Mononuclear cell (primary cell): ENCODE results near the gene SRRM3. TPM values are rescaled to one million over a fixed set of nuclear protein-coding genes. Genes with fewer than 3 reads are reported as not detected.
"Not testable (repeated sequence)": the region's sequence is repeated elsewhere in the genome, so short reads cannot be mapped to it uniquely, and the experiment has no call there.

ENCODE experiments used
- H3K27me3 ChIP-seq: 2 replicates; pipeline ENCODE4 v1.6.0; 2011; ENCODE audit warnings: low read length, control low read depth; ENCODE audit not compliant: insufficient read depth
- H3K4me1 ChIP-seq: 2 replicates; pipeline ENCODE4 v1.5.1; 2011; ENCODE audit warnings: mild to moderate bottlenecking, low read length, control low read depth; ENCODE audit not compliant: insufficient read depth
- H3K4me3 ChIP-seq: 2 replicates; pipeline ENCODE4 v1.5.1; 2011; ENCODE audit warnings: mild to moderate bottlenecking, low read length, moderate library complexity
- H3K9me3 ChIP-seq: 2 replicates; pipeline ENCODE4 v1.5.1; 2011; ENCODE audit warnings: low read depth, mild to moderate bottlenecking, control low read depth, low read length
- total RNA-seq: library from RNA; depleted of rRNA; stranded (reverse); fragments of >200 nt; gene quantifications from one replicate; pipeline ENCODE4 v1.2.3, GENCODE V29; 2012

SRRM3 gene
- total RNA-seq, 1 donor, result not detected

DNA sequence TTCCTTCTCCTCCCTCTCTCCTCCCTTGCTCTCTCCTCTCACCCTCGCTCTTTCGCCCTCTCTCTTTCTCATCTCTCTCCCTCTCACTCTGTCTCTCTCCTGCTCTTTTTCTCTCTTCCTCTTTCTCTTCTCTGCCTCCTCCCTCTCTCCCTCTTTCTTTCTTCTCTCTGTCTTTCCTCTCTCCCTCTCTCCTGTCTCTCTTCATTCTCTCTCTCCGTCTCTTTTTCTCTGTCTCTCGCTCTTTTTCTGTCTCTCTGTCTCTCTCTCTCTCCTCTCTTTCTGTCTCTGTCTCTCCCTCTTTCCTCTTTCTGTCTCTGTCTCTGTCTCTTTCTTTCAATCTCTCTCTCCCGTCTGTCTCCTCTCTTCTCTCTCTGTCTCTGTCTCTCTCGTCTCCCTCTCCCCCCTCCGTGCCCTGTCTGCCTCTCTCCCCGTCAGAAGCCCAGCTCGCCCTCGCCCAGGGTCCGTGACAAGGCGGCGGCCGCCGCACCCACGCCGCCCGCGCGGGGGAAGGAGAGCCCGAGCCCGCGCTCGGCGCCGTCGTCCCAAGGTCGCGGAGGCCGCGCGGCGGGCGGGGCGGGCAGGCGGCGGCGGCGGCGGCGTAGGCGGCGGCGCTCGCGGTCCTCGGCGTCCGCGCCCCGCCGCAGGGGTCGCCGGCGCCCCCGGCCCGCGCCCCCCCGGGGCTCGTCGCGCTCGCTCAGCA lies 79.5 kb downstream of the SRRM3 start:
- Histone ChIP-seq H3K4me3 (no peak overlapping the region), H3K4me1 (peaks cover 14% of the 10 kb centered on the region), H3K9me3 (no peaks in the 10 kb centered on the region), H3K27me3 (peaks cover 31% of the 10 kb centered on the region)

DNA sequence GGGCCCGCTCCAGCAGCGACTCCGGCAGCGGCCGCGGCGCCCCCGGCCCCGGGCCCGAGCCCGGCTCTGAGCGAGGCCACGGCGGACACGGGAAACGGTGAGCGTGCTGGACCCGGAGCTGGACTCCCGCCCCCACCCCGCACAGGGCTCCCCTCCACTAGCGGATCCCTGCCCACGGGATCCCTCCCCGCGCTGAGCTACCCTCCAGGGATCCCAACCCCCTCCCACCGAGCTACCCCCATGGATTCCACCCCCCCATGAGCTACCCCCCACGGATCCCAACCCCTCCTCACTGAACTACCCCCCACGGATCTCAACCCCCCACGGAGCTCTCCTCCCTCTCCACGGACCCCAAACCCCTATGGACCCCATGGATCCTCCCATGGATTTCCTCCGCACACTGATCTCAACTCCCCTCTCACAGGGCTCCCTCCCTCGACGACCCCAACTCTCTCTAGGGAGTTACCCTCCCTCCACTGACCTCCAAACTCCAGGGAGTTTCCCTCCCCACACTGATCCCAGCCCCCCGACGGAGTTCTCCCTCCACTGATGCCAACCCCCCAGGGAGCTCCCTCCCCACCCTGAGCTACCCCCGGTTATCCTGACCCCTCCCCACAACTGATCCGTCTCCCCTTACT lies 80.1 kb downstream of the SRRM3 start:
- no peak overlapping the region for H3K4me3 ChIP-seq
- H3K4me1 ChIP-seq, result peaks cover 14% of the 10 kb centered on the region
- H3K27me3 ChIP-seq, result peaks cover 31% of the 10 kb centered on the region
- H3K9me3 ChIP-seq, result no peaks in the 10 kb centered on the region

DNA sequence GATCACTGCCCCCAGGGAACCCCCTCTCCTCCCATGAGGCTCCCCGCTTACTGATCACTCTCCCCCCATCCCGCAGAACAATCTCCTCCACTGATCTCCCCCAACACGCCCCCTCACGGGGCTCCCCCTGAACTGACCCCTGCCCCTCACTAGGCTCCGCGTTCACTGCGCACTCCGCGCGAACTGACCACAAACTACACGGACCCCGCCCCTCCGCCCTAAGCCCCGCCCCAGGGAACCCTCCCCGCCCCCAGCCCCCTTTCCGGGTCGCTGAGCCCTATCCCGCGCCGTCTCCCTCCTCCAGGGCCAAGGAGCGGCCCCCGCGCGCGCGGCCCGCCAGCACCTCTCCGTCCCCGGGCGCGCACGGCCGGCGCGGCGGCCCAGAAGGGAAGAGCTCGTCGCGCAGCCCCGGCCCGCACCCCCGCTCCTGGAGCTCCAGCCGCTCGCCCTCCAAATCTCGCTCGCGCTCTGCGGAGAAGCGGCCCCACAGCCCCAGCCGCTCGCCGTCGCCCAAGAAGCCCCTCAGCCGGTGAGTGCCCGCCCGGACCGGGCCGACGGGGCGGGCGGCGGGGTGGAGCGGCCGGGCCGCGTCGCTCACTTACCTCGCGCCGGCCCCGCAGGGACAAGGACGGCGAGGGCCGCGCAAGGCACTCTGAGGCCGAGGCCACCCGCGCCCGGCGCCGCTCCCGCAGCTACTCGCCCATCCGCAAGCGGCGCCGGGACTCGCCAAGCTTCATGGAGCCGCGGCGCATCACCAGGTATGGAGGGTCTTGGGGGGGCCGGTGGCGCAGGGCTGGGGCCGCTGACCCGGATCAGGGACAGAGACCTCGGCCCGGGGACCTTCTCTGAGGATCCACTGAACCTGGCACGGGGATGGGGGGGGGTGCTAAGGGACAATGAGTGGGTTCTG lies 80.9 kb downstream of the SRRM3 start:
- Histone ChIP-seq H3K4me1 (peaks cover 14% of the 10 kb centered on the region), H3K4me3 (no peak overlapping the region), H3K27me3 (peaks cover 31% of the 10 kb centered on the region), H3K9me3 (no peaks in the 10 kb centered on the region)

DNA sequence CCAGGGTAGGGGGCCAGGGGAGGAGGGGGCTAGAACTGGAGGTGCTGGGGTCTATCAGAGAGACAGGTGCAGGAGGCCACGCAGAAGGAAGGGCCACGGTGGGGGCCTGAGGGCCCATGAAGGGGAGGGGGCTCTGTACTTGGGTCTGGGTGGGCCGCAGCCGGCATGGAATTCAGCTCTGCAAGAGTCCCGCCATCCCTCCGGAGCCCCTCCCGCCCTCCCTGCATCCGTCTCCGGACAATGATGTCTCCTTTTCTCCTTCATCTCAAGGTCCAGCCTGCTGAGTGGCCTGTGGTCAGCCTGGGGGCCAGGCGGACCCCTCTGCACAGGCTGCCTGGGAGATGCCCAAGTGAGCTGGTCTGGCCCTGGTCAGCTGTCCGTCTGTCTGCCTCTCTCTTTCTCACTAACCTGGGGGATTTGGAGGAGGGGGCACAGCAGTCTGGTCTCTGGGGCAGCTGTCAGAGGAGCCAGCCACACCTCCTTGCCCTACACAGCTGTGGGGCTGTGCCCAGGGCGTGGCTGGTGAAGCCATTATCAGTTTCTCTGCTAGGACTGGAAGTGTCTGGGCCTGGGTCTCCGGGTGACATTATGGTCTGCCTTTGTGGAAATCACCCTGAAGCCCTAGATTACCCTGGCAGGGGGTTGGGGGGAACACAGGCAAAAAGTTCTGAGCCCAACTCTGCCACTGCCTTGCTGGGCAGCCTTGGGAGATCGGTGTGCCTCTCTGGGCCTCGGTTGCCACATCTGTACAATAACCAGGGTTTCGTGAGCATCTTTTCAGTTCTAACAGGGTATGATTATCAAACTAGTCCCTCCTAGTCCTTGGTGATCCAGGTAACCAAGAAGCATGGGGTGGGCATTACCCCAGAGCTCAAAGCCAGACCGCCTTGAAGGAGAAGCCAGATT lies 81.8 kb downstream of the SRRM3 start:
- Histone ChIP-seq H3K27me3 (peaks cover 31% of the 10 kb centered on the region), H3K4me3 (no peak overlapping the region), H3K9me3 (no peaks in the 10 kb centered on the region), H3K4me1 (peaks cover 14% of the 10 kb centered on the region)

DNA sequence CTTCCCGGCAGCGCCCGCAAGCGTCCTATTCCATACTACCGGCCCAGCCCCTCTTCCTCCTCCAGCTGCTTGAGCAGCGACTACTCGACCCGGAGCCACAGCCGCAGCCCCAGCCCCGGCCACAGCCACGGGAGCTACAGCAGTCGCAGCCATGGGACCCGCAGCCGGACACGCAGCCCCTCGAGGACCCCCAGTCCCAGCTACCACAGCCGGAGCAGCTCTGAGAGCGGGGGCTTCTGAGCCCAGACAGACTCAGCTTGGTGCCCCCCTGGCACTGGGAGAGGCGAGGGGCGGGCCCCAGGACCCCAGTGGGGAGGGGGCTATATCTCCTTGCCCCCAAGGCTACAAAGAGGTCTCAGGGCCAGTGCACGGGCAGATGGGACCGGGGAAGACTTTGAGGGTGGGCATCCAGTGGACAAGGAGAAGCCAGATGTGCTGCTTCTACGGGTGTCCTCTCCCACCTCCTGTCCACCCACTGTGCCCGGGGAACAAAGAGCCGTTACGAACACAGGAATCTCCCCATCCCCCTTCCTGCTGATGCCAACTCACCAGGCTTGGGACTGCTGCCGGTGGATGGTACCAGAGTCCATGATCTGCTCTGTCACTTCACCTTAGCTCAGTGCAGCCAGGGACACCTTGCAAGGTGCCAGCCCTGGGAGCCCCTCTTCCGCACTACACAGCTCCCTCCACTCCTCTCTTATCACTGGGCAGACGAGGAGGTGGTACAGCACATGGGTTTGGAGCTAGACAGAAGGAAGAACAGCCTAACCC lies 84.1 kb downstream of the SRRM3 start:
- H3K9me3 ChIP-seq, result no peaks in the 10 kb centered on the region
- peaks cover 14% of the 10 kb centered on the region for H3K4me1 ChIP-seq
- no peak overlapping the region for H3K4me3 ChIP-seq
- peaks cover 19% of the 10 kb centered on the region for H3K27me3 ChIP-seq

DNA sequence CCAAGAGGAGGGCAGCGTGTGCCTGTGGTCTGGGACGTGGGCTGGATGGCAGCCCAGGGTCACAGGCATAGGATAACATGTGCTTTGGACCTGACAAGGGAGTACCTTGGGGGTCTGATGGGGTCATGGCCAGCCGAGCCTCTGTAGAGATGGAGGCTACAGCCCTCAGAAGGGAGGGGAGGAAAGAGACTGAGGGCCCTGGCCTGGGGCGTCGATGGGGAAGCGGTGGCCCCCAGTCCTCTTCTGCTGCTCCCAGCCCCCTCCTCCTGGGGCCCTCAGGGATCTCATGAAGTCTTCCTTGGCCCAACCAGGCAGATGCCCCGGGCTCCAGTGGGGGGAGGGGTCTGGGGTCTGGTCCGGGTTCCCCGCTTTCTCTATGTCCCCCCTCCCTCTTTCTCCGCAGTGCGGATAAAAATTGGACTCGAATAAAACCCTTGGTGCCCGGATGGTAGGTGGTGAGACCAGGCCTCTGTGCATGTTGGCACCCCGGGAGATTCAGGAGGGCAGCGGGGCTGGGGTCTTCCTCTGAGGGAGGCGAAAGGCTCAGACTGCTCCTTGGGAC lies 85.2 kb downstream of the SRRM3 start:
- no peak overlapping the region for H3K4me3 ChIP-seq

DNA sequence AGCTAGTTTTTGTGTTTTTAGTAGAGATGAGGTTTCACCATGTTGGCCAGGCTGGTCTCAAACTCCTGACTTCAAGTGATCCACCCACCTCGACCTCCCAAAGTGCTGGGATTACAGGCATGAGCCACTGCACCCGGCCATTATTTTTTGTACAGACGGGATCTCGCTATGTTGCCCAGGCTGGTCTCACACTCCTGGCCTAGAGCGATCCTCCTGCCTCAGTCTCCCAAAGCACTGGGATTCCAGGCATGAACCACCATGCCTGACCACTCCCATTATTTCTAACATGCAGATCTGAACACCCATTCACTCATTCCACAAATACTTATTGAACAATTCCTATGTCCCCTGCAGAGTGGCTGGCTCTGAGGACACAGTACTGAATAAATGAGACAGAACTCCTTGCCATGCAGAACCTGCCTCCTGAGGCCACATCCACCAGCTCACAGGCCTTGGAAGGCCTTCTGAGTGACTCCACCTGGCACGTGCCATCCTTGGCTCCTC lies 89.2 kb downstream of the SRRM3 start:
- peaks cover 25% of the 10 kb centered on the region for H3K4me1 ChIP-seq
- not testable (repeated sequence) for H3K9me3 ChIP-seq, H3K27me3 ChIP-seq

More for the DNA sequence above, 85.2 kb downstream of the SRRM3 start:
- H3K4me1 ChIP-seq, result peaks cover 17% of the 10 kb centered on the region
- peaks cover 14% of the 10 kb centered on the region for H3K27me3 ChIP-seq
- no peaks in the 10 kb centered on the region for H3K9me3 ChIP-seq

DNA sequence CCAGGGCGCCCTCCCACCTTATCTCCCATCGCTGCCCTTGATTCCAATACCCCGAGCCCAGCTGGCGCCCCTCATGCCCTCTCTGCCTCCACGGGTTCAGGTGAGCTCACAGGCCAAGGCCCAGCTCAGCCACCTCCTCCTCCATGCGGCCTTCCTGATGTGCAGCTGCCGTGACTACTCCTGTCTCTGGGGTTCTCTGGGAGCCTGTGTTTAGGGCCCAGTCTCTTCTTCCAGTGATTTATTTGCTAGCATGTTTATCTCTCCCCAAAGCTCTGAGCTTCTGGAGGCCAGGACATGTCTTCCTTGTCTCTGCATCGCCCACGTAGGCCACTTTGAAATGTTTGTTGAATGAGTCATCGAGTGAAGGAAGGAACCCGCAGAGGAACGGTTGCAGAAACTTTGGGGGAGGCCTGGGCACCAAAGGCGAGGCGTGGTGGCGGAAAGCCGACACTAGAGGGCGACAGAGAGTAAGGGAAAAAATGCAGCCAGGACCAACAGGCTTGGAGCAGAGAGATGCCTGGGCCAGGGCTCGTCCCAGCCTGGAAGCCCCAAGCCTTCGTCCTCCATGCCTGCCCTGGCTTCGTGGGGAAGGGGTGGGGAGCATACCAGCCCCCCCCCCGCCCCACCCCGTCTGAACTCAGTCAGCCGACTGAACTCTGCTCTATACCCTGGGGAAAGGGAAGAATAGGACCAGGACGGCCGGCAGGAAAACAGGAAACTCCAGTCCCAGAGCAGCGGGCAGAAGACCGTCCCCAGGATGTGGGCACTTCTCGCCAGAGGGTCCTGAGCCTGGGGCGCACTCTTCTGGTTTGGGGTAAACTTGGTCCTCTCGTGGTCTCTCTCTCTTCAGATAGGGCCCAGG lies 89.9 kb downstream of the SRRM3 start:
- Histone ChIP-seq H3K4me1 (peaks cover 25% of the 10 kb centered on the region), H3K9me3 (no peaks in the 10 kb centered on the region), H3K27me3 (no peaks in the 10 kb centered on the region), H3K4me3 (no peak overlapping the region)

More for the DNA sequence above, 89.2 kb downstream of the SRRM3 start:
- not testable (repeated sequence) for H3K4me3 ChIP-seq

DNA sequence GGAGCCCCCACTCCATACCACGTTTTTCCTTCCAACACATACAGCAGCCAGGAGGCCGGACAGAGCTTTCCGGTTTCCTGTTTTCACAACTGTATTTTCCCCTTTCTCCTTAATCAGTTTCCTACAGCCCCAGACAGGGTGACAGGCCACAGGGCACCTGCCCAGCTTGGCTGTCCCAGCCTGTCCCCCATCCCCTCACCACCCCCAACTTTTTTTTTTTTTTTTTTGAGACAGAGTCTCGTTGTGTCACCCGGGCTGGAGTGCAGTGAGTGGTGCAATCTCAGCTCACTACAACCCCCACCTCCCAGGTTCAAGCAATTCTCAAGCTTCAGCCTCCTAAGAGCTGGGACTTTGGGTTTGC lies 90.5 kb downstream of the SRRM3 start:
- H3K4me3 ChIP-seq, result no peak overlapping the region
- H3K4me1 ChIP-seq, result peaks cover 25% of the 10 kb centered on the region
- H3K9me3 ChIP-seq, result no peaks in the 10 kb centered on the region
- H3K27me3 ChIP-seq, result no peaks in the 10 kb centered on the region

DNA sequence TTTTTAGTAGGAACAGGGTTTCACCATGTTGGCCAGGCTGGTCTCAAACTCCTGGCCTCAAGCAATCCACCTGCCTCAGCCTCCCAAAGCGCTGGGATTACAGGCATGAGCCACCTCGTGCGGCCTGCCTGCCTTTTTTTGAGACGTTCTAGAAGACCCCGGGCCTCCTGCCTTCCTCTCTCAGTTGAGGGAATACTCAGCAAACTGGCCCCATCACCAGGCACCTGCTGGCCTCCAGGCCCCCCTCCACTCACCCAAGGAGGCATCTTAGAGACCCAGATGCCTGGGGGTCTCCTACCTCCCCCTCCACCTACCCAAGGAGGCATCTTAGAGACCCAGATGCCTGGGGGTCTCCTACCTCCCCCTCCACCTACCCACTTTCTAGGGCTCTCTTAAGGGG lies 91.2 kb downstream of the SRRM3 start:
- H3K4me3 ChIP-seq, H3K27me3 ChIP-seq, H3K9me3 ChIP-seq: not testable (repeated sequence)
- H3K4me1 ChIP-seq, result peaks cover 25% of the 10 kb centered on the region

DNA sequence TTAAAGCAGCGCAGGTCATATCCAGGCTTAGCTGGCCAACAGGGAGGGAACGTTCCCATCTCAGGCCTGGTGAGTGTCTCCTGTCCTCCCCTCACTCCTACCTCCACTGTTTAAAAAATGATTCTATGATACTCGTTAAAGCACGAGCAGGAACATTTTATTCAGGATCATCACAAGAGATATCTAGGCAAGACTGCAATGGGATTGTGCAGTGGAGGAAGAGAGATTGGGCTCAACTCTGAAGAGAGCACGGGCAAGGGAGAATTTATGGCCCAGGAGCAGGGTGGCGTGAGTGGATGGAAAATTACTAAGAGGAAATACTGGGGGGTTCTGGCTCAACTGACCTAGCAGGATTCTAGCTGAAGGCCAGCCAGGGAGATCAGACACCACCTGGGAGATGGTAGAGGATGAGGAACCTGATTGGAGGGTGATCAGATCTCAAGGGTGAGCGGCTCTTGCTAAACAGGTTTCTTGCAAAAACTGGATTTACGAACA lies 91.8 kb downstream of the SRRM3 start:
- no peaks in the 10 kb centered on the region for H3K9me3 ChIP-seq
- no peak overlapping the region for H3K4me3 ChIP-seq
- H3K4me1 ChIP-seq, result peaks cover 25% of the 10 kb centered on the region
- no peaks in the 10 kb centered on the region for H3K27me3 ChIP-seq

DNA sequence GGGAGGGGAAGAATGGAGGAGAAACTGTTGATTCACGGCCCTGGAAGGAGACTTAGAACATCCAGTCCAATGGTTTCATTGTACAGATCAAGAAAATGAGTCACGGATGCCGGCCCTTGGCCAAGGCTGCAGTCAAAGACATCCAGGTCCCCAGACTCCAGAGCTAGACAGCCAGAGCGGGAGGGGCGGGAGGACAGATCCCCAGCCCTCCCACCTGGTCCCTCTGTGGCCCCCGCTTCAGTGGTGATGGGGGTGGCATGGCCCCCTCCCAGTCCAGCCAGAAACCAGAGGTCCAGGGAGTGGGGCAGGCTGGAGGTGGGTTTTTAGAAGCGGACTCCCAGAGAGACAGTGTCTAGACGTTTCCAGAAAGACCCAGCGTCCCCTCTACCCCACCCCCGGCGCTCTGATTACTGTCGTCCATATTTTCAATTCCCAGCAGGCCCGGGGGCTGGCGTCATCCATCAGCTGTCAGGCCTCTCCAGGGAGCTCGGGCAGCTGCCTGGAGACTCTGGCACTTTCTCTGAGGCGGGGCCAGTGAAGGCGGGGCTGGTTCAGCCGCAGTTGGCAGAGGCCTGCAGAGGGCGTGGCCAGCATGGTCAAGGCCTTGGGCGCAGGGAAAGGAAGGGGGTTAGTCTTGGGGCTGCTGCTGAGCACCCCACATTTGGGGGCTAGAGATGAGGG lies 92.8 kb downstream of the SRRM3 start:
- Histone ChIP-seq H3K27me3 (no peaks in the 10 kb centered on the region), H3K4me3 (no peak overlapping the region), H3K4me1 (peaks cover 25% of the 10 kb centered on the region)

More for the DNA sequence above, 92.8 kb downstream of the SRRM3 start:
- no peaks in the 10 kb centered on the region for H3K9me3 ChIP-seq
